GM21526 (cell line): Measurements from ENCODE around the gene NR3C2.

Experiments
- ATAC-seq: cut with Tn5 transposase; IDR thresholded peaks from one replicate; pipeline ENCODE4 v1.9.1; 2021; ENCODE audit warnings: moderate library complexity; ENCODE audit not compliant: unreplicated experiment, low FRiP score

The NR3C2 gene

GRCh38 chr4:148268835-148269234, 173.4 kb downstream of the NR3C2 start:
- ATAC-seq: no peak

GRCh38 chr4:148266921-148267320, 175.3 kb downstream of the NR3C2 start:
- no peak for ATAC-seq

GRCh38 chr4:148266240-148266639, 176.0 kb downstream of the NR3C2 start:
- ATAC-seq: no peak

GRCh38 chr4:148265627-148266026, 176.6 kb downstream of the NR3C2 start:
- no peak for ATAC-seq

- ATAC-seq: no peak
Observed at GRCh38 chr4:148263802-148264201, 178.4 kb downstream of the NR3C2 start.

- no peak for ATAC-seq
Observed at GRCh38 chr4:148263127-148263526, 179.1 kb downstream of the NR3C2 start.

- ATAC-seq: no peak
Observed at GRCh38 chr4:148261848-148262247, 180.4 kb downstream of the NR3C2 start.

GRCh38 chr4:148259841-148260240, 182.4 kb downstream of the NR3C2 start:
- ATAC-seq: no peak

- no peak for ATAC-seq
Observed at GRCh38 chr4:148258535-148258934, 183.7 kb downstream of the NR3C2 start.

- no peak for ATAC-seq
Observed at GRCh38 chr4:148255344-148255720, 186.9 kb downstream of the NR3C2 start.

GRCh38 chr4:148254621-148255343, 187.4 kb downstream of the NR3C2 start:
- no peak for ATAC-seq

- ATAC-seq: no peak
Observed at GRCh38 chr4:148253768-148254167, 188.4 kb downstream of the NR3C2 start.

- ATAC-seq: no peak
Observed at GRCh38 chr4:148248824-148249223, 193.4 kb downstream of the NR3C2 start.

- no peak for ATAC-seq
Observed at GRCh38 chr4:148245015-148245414, 197.2 kb downstream of the NR3C2 start.

GRCh38 chr4:148243837-148244236, 198.4 kb downstream of the NR3C2 start:
- ATAC-seq: no peak

GRCh38 chr4:148240241-148240640, 202.0 kb downstream of the NR3C2 start:
- no peak for ATAC-seq

GRCh38 chr4:148239494-148239985, 202.7 kb downstream of the NR3C2 start:
- ATAC-seq: no peak

- ATAC-seq: no peak
Observed at GRCh38 chr4:148238811-148239493, 203.3 kb downstream of the NR3C2 start.

GRCh38 chr4:148238086-148238485, 204.1 kb downstream of the NR3C2 start:
- no peak for ATAC-seq

GRCh38 chr4:148235809-148236208, 206.4 kb downstream of the NR3C2 start:
- ATAC-seq: no peak

GRCh38 chr4:148229798-148230197, 212.4 kb downstream of the NR3C2 start:
- ATAC-seq: no peak

GRCh38 chr4:148229028-148229427, 213.2 kb downstream of the NR3C2 start:
- ATAC-seq: no peak
